Duodenal mucosa (tissue), 2 donors: Measurements from ENCODE around the gene MAST4.

Experiments used
- H3K27ac ChIP-seq: one replicate; pipeline ENCODE4 v1.7.0; 2013; ENCODE audit warnings: low read depth, low read length
- H3K27me3 ChIP-seq, 2 donors: one replicate each; pipeline ENCODE4 v1.7.0; 2013; ENCODE audit warnings: low read length in 2 of 2, control low read depth in 1 of 2; ENCODE audit not compliant: insufficient read depth in 2 of 2, control insufficient read depth in 1 of 2
- H3K36me3 ChIP-seq, 2 donors: one replicate each; pipeline ENCODE4 v1.7.0; 2013; ENCODE audit warnings: low read length in 2 of 2, control low read depth in 1 of 2; ENCODE audit not compliant: insufficient read depth in 2 of 2, control insufficient read depth in 1 of 2
- H3K4me1 ChIP-seq, 2 donors: one replicate each; pipeline ENCODE4 v1.7.0; 2013; ENCODE audit warnings: low read length in 2 of 2, control low read depth in 1 of 2; ENCODE audit not compliant: insufficient read depth in 2 of 2, control insufficient read depth in 1 of 2
- H3K4me3 ChIP-seq, 2 donors: one replicate each; pipeline ENCODE4 v1.7.0; 2013; ENCODE audit warnings: low read length in 2 of 2, low read depth in 1 of 2
- H3K9ac ChIP-seq, 2 donors: one replicate each; pipeline ENCODE4 v1.7.0; 2013; ENCODE audit warnings: low read length in 2 of 2, low read depth in 1 of 2
- H3K9me3 ChIP-seq, 2 donors: one replicate each; pipeline ENCODE4 v1.7.0; 2013; ENCODE audit warnings: low read length in 2 of 2, control low read depth in 1 of 2; ENCODE audit not compliant: control insufficient read depth in 1 of 2

MAST4 gene

GRCh38 chr5:67002832-67003684 lies 406.9 kb downstream of the MAST4 start:
- H3K27me3 ChIP-seq, result no peaks in the 10 kb centered on the region
- H3K4me3 ChIP-seq, result peak overlapping the region; percentile 77 to 83
- peaks cover 27 to 31% of the 10 kb centered on the region in 2 donors for H3K4me1 ChIP-seq
- H3K9ac ChIP-seq, result peak overlapping the region; percentile 76
- H3K36me3 ChIP-seq, result no peaks in the 10 kb centered on the region
- H3K27ac ChIP-seq, result no peak overlapping the region
- H3K9me3 ChIP-seq, result no peaks in the 10 kb centered on the region

GRCh38 chr5:67003685-67003934 lies 407.4 kb downstream of the MAST4 start:
- H3K9ac ChIP-seq, result peak overlapping the region; percentile 76
- H3K36me3 ChIP-seq, result no peaks in the 10 kb centered on the region
- no peak overlapping the region for H3K27ac ChIP-seq
- peaks cover 27 to 31% of the 10 kb centered on the region in 2 donors for H3K4me1 ChIP-seq
- H3K9me3 ChIP-seq, result no peaks in the 10 kb centered on the region
- peak overlapping the region; percentile 77 to 83 for H3K4me3 ChIP-seq
- no peaks in the 10 kb centered on the region for H3K27me3 ChIP-seq

- H3K9ac ChIP-seq, result peak overlapping the region; percentile 76
- peaks cover 27 to 31% of the 10 kb centered on the region in 2 donors for H3K4me1 ChIP-seq
- H3K4me3 ChIP-seq, result peak overlapping the region; percentile 77 to 83
- H3K9me3 ChIP-seq, result no peaks in the 10 kb centered on the region
- no peaks in the 10 kb centered on the region for H3K36me3 ChIP-seq
- peak overlapping the region; percentile 59 for H3K27ac ChIP-seq
- no peaks in the 10 kb centered on the region for H3K27me3 ChIP-seq
Observed at GRCh38 chr5:67003935-67004729, 407.9 kb downstream of the MAST4 start.

- H3K9me3 ChIP-seq, result no peaks in the 10 kb centered on the region
- peak overlapping the region; percentile 59 for H3K27ac ChIP-seq
- H3K36me3 ChIP-seq, result no peaks in the 10 kb centered on the region
- no peaks in the 10 kb centered on the region for H3K27me3 ChIP-seq
- peaks cover 27 to 31% of the 10 kb centered on the region in 2 donors for H3K4me1 ChIP-seq
- peak overlapping the region; percentile 77 to 83 for H3K4me3 ChIP-seq
- H3K9ac ChIP-seq, result peak overlapping the region; percentile 69 to 76
Observed at GRCh38 chr5:67004730-67005350, 408.6 kb downstream of the MAST4 start.

GRCh38 chr5:67005737-67006499 lies 409.7 kb downstream of the MAST4 start:
- no peak overlapping the region for H3K27ac ChIP-seq
- peaks cover 29 to 31% of the 10 kb centered on the region in 2 donors for H3K4me1 ChIP-seq
- H3K9ac ChIP-seq, result no peak overlapping the region
- no peaks in the 10 kb centered on the region for H3K9me3 ChIP-seq
- peak overlapping the region; percentile 77 to 83 for H3K4me3 ChIP-seq
- no peaks in the 10 kb centered on the region for H3K27me3 ChIP-seq
- H3K36me3 ChIP-seq, result no peaks in the 10 kb centered on the region

- no peak overlapping the region for H3K9ac ChIP-seq
- no peaks in the 10 kb centered on the region for H3K9me3 ChIP-seq
- H3K27ac ChIP-seq, result no peak overlapping the region
- no peaks in the 10 kb centered on the region for H3K36me3 ChIP-seq
- peak overlapping the region; percentile 28 to 77 for H3K4me3 ChIP-seq
- no peaks in the 10 kb centered on the region for H3K27me3 ChIP-seq
- H3K4me1 ChIP-seq, result peaks cover 31 to 35% of the 10 kb centered on the region in 2 donors
Observed at GRCh38 chr5:67006500-67006848, 410.3 kb downstream of the MAST4 start.

- Histone ChIP-seq H3K27ac (no peak overlapping the region), H3K4me1 (peaks cover 24 to 39% of the 10 kb centered on the region in 2 donors)
Observed at GRCh38 chr5:67009028-67009427, 412.8 kb downstream of the MAST4 start.

GRCh38 chr5:67010684-67011409 lies 414.7 kb downstream of the MAST4 start:
- Histone ChIP-seq H3K9me3 (no peaks in the 10 kb centered on the region), H3K9ac (no peak overlapping the region), H3K4me1 (peaks cover 22 to 41% of the 10 kb centered on the region in 2 donors), H3K4me3 (no peak overlapping the region), H3K27me3 (no peaks in the 10 kb centered on the region), H3K36me3 (no peaks in the 10 kb centered on the region), H3K27ac (no peak overlapping the region)

More at GRCh38 chr5:67009028-67009427, 412.8 kb downstream of the MAST4 start:
- no peaks in the 10 kb centered on the region for H3K9me3 ChIP-seq
- H3K27me3 ChIP-seq, result no peaks in the 10 kb centered on the region
- no peak overlapping the region for H3K4me3 ChIP-seq
- H3K9ac ChIP-seq, result no peak overlapping the region
- H3K36me3 ChIP-seq, result no peaks in the 10 kb centered on the region

GRCh38 chr5:67011422-67011821 lies 415.2 kb downstream of the MAST4 start:
- Histone ChIP-seq H3K36me3 (no peaks in the 10 kb centered on the region), H3K27me3 (no peaks in the 10 kb centered on the region), H3K27ac (no peak overlapping the region), H3K9ac (no peak overlapping the region), H3K4me3 (no peak overlapping the region), H3K9me3 (no peaks in the 10 kb centered on the region), H3K4me1 (peaks cover 19 to 37% of the 10 kb centered on the region in 2 donors)
